HG03565 (cell line): ENCODE data around the gene RAD21L1.

Source experiments
- ATAC-seq: cut with Tn5 transposase; IDR thresholded peaks from one replicate; pipeline ENCODE4 v1.9.1; 2021; ENCODE audit warnings: mild to moderate bottlenecking, moderate library complexity; ENCODE audit not compliant: unreplicated experiment

Gene RAD21L1

DNA sequence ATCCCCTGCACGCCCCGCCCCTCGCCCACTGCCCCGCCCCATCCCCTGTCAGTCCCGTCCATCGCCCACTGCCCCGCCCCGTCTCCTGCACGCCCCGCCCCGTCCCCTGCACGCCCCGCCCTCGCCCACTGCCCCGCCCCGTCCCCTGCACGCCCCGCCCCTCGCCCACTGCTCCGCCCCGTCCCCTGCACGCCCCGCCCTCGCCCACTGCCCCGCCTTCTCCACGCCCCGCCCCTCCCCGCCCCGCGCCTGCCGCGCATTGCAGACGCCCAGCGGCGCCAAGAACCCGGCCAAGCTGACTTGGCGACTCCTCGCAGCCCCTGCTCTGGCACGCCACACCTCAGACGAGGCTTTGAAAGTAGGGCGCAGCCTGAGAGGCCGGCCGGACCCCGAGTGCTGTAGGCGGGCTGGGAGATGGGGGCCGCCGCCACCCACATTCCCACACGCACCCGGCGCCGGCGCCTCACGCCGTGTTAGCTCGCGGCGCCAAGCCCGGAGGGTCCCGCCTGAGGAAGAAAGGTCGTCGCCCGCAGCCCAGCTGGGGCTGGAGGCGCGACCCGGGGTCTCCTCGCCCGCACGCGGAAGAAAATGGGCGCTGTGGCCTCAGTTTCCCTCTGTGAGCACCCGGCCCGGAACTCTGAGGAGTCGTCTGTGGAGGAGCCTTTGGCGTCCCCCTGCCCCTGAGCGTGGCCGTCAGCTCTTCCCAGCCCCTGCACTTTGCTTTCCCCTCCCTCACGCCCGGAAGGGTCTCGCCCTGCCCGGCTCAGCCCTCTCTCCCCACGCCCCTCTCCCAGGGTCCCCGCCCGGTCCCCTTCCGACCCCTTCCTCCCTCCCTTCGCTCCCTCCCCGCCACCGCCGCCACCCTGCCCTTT lies at the start of gene RAD21L1:
Gene RAD21L1 (plus strand): TSS at position 262 of the 872 bp plus-strand sequence. CDS start 2,410 bp downstream, outside the sequence.
- ATAC-seq: no peak

DNA sequence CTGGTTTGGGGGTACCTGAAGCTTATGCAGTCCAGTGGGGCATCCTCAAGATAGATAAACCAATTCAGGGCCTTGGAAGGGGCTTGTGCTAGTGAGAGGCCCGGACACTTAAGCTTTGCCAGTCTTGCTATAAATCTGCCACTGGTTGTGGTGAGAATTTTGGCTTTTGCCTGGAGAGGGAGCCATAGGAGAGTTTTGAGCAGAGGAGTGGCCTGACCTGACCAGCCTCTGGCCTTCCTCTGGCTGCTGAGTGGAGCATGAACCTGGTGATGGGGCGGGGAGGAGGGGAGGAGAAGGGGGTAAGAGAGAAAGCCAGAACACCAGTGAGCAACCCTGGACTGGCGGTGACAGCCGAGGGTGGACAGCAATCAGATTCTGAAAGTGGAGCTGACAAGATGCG lies 48.2 kb upstream of the RAD21L1 start:
- ATAC-seq: no peak

GRCh38 chr20:1178103-1178502 lies 47.7 kb upstream of the RAD21L1 start:
- ATAC-seq: no peak

DNA sequence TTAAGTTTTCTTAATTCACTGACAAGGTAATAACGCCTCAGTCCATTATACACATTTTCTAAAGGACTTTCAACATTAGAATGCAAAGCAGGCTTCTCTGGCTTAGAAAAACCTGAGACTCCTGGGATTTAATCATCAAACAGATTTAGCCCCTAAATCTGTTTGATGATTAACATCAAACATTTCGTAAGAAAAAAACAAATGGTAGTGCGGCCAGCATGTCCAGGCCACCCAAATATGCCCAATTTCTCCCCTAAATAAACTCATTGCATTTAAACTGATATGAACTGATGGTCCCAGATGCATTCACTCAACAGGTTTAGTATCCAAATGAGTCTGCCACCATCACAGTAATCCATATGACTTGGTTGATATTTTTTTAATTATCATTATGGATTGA lies 47.2 kb upstream of the RAD21L1 start:
- ATAC-seq: no peak

DNA sequence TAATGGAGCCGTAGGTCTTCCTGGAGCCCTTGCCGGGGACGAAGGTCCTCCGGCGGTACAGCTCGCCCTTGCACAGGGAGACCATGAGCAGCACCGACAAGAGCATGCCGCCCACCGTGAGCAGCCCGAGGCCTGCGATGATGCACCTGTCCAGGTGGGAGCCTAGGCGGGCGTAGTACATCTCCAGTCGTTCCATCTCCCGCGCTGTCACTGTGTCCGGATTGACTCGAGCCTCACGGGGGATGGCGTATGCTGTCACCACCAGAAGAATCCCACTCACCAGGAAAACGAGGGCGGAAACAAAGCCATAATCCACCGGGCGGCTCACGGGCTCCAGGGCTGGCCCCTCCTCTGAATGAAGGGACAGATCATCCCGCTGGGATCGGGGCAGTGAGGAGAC lies 44.9 kb upstream of the RAD21L1 start:
- no peak for ATAC-seq

DNA sequence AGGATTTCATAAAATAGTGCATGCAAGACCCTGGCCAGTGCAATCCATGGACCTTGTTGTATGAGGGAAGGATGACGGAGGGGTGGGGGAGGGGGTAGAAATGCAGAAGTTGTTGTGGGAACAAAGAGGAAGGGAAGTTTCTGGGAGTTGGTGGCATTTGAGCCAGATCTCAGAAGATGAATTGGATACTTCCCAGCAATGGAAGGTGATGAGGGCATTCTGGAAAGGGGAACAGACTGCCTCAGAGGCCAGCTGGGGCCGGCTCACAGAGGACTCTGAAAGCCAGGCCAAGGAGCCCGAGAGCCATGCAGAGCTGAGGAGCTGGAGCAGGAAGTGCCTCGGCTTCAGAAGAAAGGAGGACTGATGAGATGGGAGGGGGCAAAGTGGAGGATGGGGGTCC lies 43.7 kb upstream of the RAD21L1 start:
- ATAC-seq: no peak

DNA sequence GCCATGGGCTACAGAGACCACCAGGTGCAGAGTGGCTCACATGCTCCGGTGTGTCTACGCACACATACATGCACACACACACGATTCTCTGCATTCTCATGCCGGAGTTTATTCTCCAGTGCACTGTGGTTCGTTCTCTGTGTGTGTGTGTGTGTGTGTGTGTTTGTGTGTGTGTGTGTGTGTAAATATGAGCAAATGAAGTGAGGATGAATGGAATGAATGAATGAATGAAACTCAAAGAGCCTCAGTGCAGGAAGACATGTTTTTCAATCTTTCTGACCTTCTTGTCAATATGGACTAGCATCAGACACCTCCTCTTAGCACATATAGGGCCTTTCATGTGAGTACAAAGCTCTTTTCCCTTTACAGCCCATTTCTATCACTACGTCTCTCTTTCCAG lies 42.7 kb upstream of the RAD21L1 start:
- no peak for ATAC-seq

DNA sequence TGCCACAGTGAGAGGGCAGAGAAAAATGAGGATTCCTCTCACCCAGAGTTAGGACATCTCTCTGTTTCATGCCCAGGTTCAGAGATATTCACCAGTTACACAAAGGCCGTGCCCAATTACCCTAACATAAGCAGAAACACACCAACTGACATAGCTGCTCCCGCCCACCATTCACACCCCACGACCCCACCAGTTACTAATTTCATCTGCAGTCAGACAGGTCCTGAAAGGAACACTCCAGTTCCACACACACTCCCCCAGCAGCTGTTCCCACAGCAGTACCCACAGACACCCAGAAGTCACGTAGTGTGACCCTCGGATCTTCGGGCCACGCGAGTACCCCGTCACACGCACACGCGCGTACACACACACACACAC lies 41.6 kb upstream of the RAD21L1 start:
- ATAC-seq: no peak

- no peak for ATAC-seq
Measured at GRCh38 chr20:1184638-1185315, 41.1 kb upstream of the RAD21L1 start, which contains the start of gene TMEM74B. Gene TMEM74B, minus strand, starts transcription at chr20:1184981. Its CDS starts 1,180 bp downstream, at chr20:1183801.

- no peak for ATAC-seq
Measured at GRCh38 chr20:1185316-1185741, 40.5 kb upstream of the RAD21L1 start.

- no peak for ATAC-seq
Measured at GRCh38 chr20:1185790-1186334, 40.0 kb upstream of the RAD21L1 start.

GRCh38 chr20:1186367-1186991 lies 39.4 kb upstream of the RAD21L1 start:
- ATAC-seq: no peak

- no peak for ATAC-seq
Measured at GRCh38 chr20:1187605-1188171, 38.2 kb upstream of the RAD21L1 start.

- no peak for ATAC-seq
Measured at GRCh38 chr20:1188347-1188746, 37.5 kb upstream of the RAD21L1 start.

GRCh38 chr20:1189827-1190226 lies 36.0 kb upstream of the RAD21L1 start:
- no peak for ATAC-seq

DNA sequence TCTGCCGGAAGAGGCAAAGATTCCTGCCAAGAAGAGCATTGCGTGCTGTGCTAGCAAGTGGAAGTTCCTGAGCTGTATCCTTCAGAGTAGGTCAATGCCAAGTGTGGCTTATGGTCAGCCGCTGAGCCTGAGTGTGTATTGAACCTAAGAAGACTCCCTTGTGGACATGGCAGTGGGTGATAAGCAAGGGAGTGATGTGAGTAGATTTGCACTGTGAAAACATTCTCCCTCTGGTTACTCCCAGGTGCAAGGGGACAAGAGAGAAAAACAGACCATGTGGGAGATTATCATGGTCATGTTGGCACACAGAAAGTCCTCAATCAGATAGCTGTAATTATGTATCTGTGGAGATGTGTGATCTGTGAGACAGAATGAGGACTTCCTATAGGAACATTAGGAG lies 35.0 kb upstream of the RAD21L1 start:
- no peak for ATAC-seq

- ATAC-seq: no peak
Measured at GRCh38 chr20:1191299-1191698, 34.5 kb upstream of the RAD21L1 start.

GRCh38 chr20:1195226-1195625 lies 30.6 kb upstream of the RAD21L1 start:
- no peak for ATAC-seq

DNA sequence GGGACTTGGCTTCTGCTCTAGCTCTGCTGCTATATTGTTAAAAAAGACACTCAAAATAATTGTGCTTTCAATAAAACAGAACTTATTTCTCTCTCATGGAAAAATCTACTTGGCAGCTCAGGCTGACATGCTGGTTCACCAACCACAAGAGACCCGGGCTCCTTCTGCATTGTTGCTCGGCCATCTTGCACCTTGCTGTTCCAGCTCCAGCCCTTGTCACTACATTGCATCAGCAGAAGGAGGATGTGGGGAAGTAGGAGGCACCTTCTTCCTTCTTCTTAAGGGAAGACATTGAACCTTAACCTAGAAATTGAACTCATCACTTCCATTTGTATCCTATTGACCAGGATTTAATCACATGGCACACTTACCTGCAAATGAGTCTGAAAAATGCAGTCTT lies 29.2 kb upstream of the RAD21L1 start:
- ATAC-seq: no peak

- ATAC-seq: no peak
Measured at GRCh38 chr20:1197801-1198200, 28.0 kb upstream of the RAD21L1 start.

- no peak for ATAC-seq
Measured at GRCh38 chr20:1198751-1199150, 27.1 kb upstream of the RAD21L1 start.
